DOHH2 (cell line): Measurements from ENCODE around the gene FBXO2.

Experiments
- H3F3A ChIP-seq: fragments of 200-600 bp; sonication (generic), shearing (Covaris generic); 2 replicates; pipeline ENCODE4 v1.6.0; 2016; ENCODE audit warnings: antibody characterized with exemption, mild to moderate bottlenecking; ENCODE audit not compliant: control insufficient read depth, insufficient read depth
- H3K27ac ChIP-seq: fragments of 200-600 bp; sonication (generic); 2 replicates; pipeline ENCODE4 v1.5.1; 2014; ENCODE audit warnings: low read depth, mild to moderate bottlenecking, low read length, moderate library complexity
- H3K27me3 ChIP-seq: fragments of 200-600 bp; sonication (generic); 2 replicates; pipeline ENCODE4 v1.6.1; 2014; ENCODE audit warnings: mild to moderate bottlenecking, low read length, mixed read lengths; ENCODE audit not compliant: control insufficient read depth
- H3K36me3 ChIP-seq: fragments of 200-600 bp; sonication (generic); 2 replicates; pipeline ENCODE4 v1.6.1; 2014; ENCODE audit warnings: mild to moderate bottlenecking, low read length, moderate library complexity, mixed read lengths; ENCODE audit not compliant: control insufficient read depth
- H3K4me1 ChIP-seq: fragments of 200-600 bp; sonication (generic); 2 replicates; pipeline ENCODE4 v1.6.1; 2014; ENCODE audit warnings: mild to moderate bottlenecking, low read length, mixed read lengths; ENCODE audit not compliant: control insufficient read depth
- H3K4me2 ChIP-seq: fragments of 200-600 bp; sonication (generic); 2 replicates; pipeline ENCODE4 v1.6.0; 2014; ENCODE audit warnings: mild to moderate bottlenecking, low read length, moderate library complexity
- H3K4me3 ChIP-seq: fragments of 200-600 bp; sonication (generic); 2 replicates; pipeline ENCODE4 v1.5.1; 2014; ENCODE audit warnings: mild to moderate bottlenecking, low read length, mixed read lengths
- H3K79me2 ChIP-seq: fragments of 200-600 bp; sonication (generic); 2 replicates; pipeline ENCODE4 v1.6.1; 2014; ENCODE audit warnings: mild to moderate bottlenecking, low read length, mixed read lengths; ENCODE audit not compliant: control insufficient read depth
- H3K9me2 ChIP-seq: fragments of 200-600 bp; sonication (generic); replicated peaks from 2 replicates; pipeline ENCODE4 v1.6.1; 2014; ENCODE audit warnings: mild to moderate bottlenecking, low read length, mixed read lengths; ENCODE audit not compliant: control insufficient read depth
- H3K9me3 ChIP-seq: fragments of 200-600 bp; sonication (generic); 2 replicates; pipeline ENCODE4 v1.6.1; 2014; ENCODE audit warnings: antibody characterized with exemption, low read length, mixed read lengths; ENCODE audit not compliant: control insufficient read depth, insufficient read depth
- H4K20me1 ChIP-seq: fragments of 200-600 bp; sonication (generic); 2 replicates; pipeline ENCODE4 v1.6.0; 2014; ENCODE audit warnings: low read depth, mild to moderate bottlenecking, antibody characterized with exemption, low read length, moderate library complexity; ENCODE audit not compliant: control insufficient read depth, insufficient read depth
- CTCF ChIP-seq: fragments of 200-600 bp; sonication (generic); IDR thresholded peaks from one replicate; pipeline ENCODE4 v1.5.1; 2014; ENCODE audit warnings: antibody characterized with exemption, mild to moderate bottlenecking, low read depth, low read length; ENCODE audit not compliant: poor library complexity, severe bottlenecking
- EZH2phosphoT487 ChIP-seq: fragments of 200-600 bp; sonication (generic); IDR thresholded peaks from 2 replicates; pipeline ENCODE4 v1.6.1; 2017; ENCODE audit warnings: borderline replicate concordance, mild to moderate bottlenecking, antibody characterized with exemption, low read length, moderate library complexity, mixed read lengths

Gene FBXO2

GRCh38 chr1:11634365-11635192 lies 19.6 kb downstream of the FBXO2 start:
- no peak for TF ChIP-seq EZH2phosphoT487
- no peak for TF ChIP-seq CTCF
- Histone ChIP-seq H3K36me3 (no peaks in the 10 kb centered on the region), H3K9me2 (no peaks in the 10 kb centered on the region), H3K9me3 (no peaks in the 10 kb centered on the region), H3K79me2 (no peaks in the 10 kb centered on the region), H3F3A (no peaks in the 10 kb centered on the region), H3K4me3 (no peak overlapping the region), H4K20me1 (no peaks in the 10 kb centered on the region), H3K4me1 (peaks cover 8% of the 10 kb centered on the region), H3K27me3 (peaks cover 18% of the 10 kb centered on the region), H3K27ac (no peak overlapping the region), H3K4me2 (no peak overlapping the region)

- no peak for TF ChIP-seq CTCF
- TF ChIP-seq EZH2phosphoT487, result no peak
- Histone ChIP-seq H3K9me2 (no peaks in the 10 kb centered on the region), H3K9me3 (no peaks in the 10 kb centered on the region), H3K27ac (no peak overlapping the region), H4K20me1 (no peaks in the 10 kb centered on the region), H3K4me2 (no peak overlapping the region), H3F3A (no peaks in the 10 kb centered on the region), H3K4me1 (peaks cover 1% of the 10 kb centered on the region), H3K36me3 (no peaks in the 10 kb centered on the region), H3K27me3 (peaks cover 38% of the 10 kb centered on the region), H3K79me2 (no peaks in the 10 kb centered on the region), H3K4me3 (no peak overlapping the region)
These were observed 24.8 kb downstream of the FBXO2 start for GRCh38 chr1:11629184-11630016.

- no peak for TF ChIP-seq CTCF
- no peak for TF ChIP-seq EZH2phosphoT487
- Histone ChIP-seq H3K27ac (no peak overlapping the region), H3K27me3 (peaks cover 38% of the 10 kb centered on the region), H3K9me3 (no peaks in the 10 kb centered on the region), H3K4me3 (no peak overlapping the region), H4K20me1 (no peaks in the 10 kb centered on the region), H3K9me2 (no peaks in the 10 kb centered on the region), H3K79me2 (no peaks in the 10 kb centered on the region), H3F3A (no peaks in the 10 kb centered on the region), H3K4me2 (no peak overlapping the region), H3K36me3 (no peaks in the 10 kb centered on the region), H3K4me1 (no peaks in the 10 kb centered on the region)
These were observed 25.5 kb downstream of the FBXO2 start for GRCh38 chr1:11628767-11629166.
